Upper lobe of left lung (tissue), 6 donors: ENCODE results near the gene KSR2. TPM values are rescaled to one million over a fixed set of nuclear protein-coding genes. Genes with fewer than 3 reads are reported as not detected.

Experiments
- ATAC-seq, 2 donors: fragments of 200-7000 bp; cut with Tn5 transposase; one replicate each; pipeline ENCODE4 v1.9.1; 2022; ENCODE audit warnings: mild to moderate bottlenecking in 2 of 2, moderate library complexity in 2 of 2; ENCODE audit not compliant: low FRiP score in 2 of 2
- DNase-seq, 2 donors: peaks; one replicate each; pipeline ENCODE4 v3.0.0-alpha.2; 2019 to 2020
- H3K27ac ChIP-seq, 4 donors: fragments of 200-600 bp; sonication (generic); one replicate each; pipeline ENCODE4 v1.5.1; 2016 to 2019
- H3K27me3 ChIP-seq, 4 donors: fragments of 200-600 bp; sonication (generic); one replicate each; pipeline ENCODE4 v1.5.1; 2017 to 2019
- H3K36me3 ChIP-seq, 4 donors: fragments of 200-600 bp; sonication (generic); one replicate each; pipeline ENCODE4 v1.5.1; 2016 to 2019
- H3K4me1 ChIP-seq, 4 donors: fragments of 200-600 bp; sonication (generic); one replicate each; pipeline ENCODE4 v1.5.1; 2018 to 2019
- H3K4me3 ChIP-seq, 4 donors: fragments of 200-600 bp; sonication (generic); one replicate each; pipeline ENCODE4 v1.5.1; 2017 to 2019; ENCODE audit warnings: mild to moderate bottlenecking in 2 of 4, moderate library complexity in 1 of 4
- H3K9me3 ChIP-seq, 4 donors: fragments of 200-600 bp; sonication (generic); one replicate each; pipeline ENCODE4 v1.5.1; 2018 to 2019
- EP300 ChIP-seq, 4 donors: sonication (generic); formaldehyde crosslinking; IDR thresholded peaks; one replicate each; pipeline ENCODE4 v1.5.1; 2017; ENCODE audit warnings: antibody characterized with exemption in 4 of 4, control low read depth in 2 of 4
- POLR2A ChIP-seq, 4 donors: fragments of 450-650 bp; IDR thresholded peaks; one replicate each; pipeline ENCODE4 v1.5.1; 2016 to 2017; ENCODE audit warnings: antibody characterized with exemption in 4 of 4, mild to moderate bottlenecking in 2 of 4
- POLR2AphosphoS5 ChIP-seq, 2 donors: sonication (generic); formaldehyde crosslinking; IDR thresholded peaks; one replicate each; pipeline ENCODE4 v1.5.1; 2017; ENCODE audit warnings: antibody characterized with exemption in 2 of 2
- WGBS, 2 donors: methylation state at CpG; one replicate each; pipeline ENCODE4 v1.1.5; 2017 to 2018; 5-methylcytosine and 5-hydroxymethylcytosine counted together
- total RNA-seq, 6 donors: library from RNA; depleted of rRNA in 4 of 6; stranded (reverse); fragments of >200 nt in 4 of 6; gene quantifications; one replicate each; pipeline versions ENCODE4 v1.1.0 to v1.2.1, GENCODE V29; 2016 to 2021
- TF ChIP-seq, protein P1 (sequence below), 6 experiments: fragments of 450-650 bp in 4 of 6; fragments of 200-600 bp in 2 of 6; sonication (generic) in 2 of 6; IDR thresholded peaks; one replicate each; pipeline ENCODE4 v1.5.1; 2016 to 2019; ENCODE audit warnings: antibody characterized with exemption in 6 of 6
- donor health status: DM: no; HTN: no; CAD: no; lungs with moderate emphysema.
- donor health status: DM: no; HTN: yes; CAD: no; lungs with severe emphysema.

Gene KSR2
- total RNA-seq, 6 donors from 2014 or later, result 0.30 to 3.2 (median 0.85) TPM

DNA sequence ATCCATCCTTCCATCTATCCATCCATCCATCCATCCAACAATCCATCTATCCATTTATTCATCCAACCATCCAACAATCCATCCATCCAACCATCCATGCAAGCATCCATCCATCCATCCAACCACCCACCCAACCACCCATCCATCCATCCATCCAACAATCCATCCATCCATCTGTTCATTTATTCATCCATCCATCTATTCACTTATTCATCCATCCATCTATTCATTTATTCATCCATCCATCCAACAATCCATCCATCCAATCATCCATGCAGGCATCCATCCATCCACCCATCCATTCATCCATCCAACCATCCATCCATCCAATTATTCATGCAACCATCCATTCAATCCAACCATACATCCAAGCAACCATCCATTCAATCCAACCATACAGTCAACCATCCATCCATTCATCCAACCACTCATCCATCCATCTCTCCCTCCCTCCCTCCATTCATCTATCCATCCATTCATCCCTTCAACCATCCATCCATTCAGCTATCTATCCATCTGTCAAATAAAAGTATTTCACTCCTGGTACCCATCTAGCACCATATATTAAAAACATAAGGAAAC lies 86.1 kb downstream of the KSR2 start:
- no peak for ATAC-seq
- no peak for TF ChIP-seq EP300 (IDR thresholded peaks at IDR 0.05)
- TF ChIP-seq, protein P1, sequence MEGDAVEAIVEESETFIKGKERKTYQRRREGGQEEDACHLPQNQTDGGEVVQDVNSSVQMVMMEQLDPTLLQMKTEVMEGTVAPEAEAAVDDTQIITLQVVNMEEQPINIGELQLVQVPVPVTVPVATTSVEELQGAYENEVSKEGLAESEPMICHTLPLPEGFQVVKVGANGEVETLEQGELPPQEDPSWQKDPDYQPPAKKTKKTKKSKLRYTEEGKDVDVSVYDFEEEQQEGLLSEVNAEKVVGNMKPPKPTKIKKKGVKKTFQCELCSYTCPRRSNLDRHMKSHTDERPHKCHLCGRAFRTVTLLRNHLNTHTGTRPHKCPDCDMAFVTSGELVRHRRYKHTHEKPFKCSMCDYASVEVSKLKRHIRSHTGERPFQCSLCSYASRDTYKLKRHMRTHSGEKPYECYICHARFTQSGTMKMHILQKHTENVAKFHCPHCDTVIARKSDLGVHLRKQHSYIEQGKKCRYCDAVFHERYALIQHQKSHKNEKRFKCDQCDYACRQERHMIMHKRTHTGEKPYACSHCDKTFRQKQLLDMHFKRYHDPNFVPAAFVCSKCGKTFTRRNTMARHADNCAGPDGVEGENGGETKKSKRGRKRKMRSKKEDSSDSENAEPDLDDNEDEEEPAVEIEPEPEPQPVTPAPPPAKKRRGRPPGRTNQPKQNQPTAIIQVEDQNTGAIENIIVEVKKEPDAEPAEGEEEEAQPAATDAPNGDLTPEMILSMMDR (IDR thresholded peaks at IDR 0.05), result no peak
- TF ChIP-seq POLR2AphosphoS5 (IDR thresholded peaks at IDR 0.05), result no peak
- no peak for TF ChIP-seq POLR2A (IDR thresholded peaks at IDR 0.05)
- no peak overlapping the region for H3K27ac ChIP-seq

DNA sequence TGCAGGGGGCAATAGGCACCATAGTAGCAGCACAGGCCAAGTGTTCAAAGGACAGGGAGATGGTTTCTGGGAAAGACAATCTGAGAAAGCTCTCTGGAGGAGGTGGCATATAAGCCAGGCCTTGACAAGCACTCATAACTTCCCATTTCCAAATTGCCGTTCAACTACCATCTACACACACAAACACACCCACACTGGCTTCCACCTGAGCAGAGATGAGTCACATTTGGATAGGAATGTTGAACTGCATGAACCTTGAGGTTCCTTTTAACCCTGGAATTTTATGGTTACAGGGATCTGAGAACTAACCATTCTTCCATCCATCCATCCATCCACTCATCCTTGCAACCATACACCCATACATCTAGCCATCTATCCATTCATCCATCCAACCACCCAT lies 86.6 kb downstream of the KSR2 start:
- Histone ChIP-seq H3K4me1 (no peaks in the 10 kb centered on the region), H3K4me3 (no peak overlapping the region), H3K27me3 (no peaks in the 10 kb centered on the region), H3K27ac (no peak overlapping the region), H3K36me3 (no peaks in the 10 kb centered on the region), H3K9me3 (no peaks in the 10 kb centered on the region)
- TF ChIP-seq EP300 (IDR thresholded peaks at IDR 0.05) (no peak), POLR2A (IDR thresholded peaks at IDR 0.05) (no peak), POLR2AphosphoS5 (IDR thresholded peaks at IDR 0.05) (no peak)
- TF ChIP-seq, protein P1 (IDR thresholded peaks at IDR 0.05), result no peak
- DNase-seq, result no peak
- ATAC-seq, result no peak
- 96 to 100% methylated on average over 1 of the region's 1 CpG for WGBS, 2 donors

More for the DNA sequence above, 86.1 kb downstream of the KSR2 start:
- H3K4me3 ChIP-seq, result no peak overlapping the region
- H3K4me1 ChIP-seq, result no peaks in the 10 kb centered on the region
- H3K27me3 ChIP-seq, result no peaks in the 10 kb centered on the region
- H3K9me3 ChIP-seq, result no peaks in the 10 kb centered on the region
- DNase-seq, result no peak
- H3K36me3 ChIP-seq, result no peaks in the 10 kb centered on the region

DNA sequence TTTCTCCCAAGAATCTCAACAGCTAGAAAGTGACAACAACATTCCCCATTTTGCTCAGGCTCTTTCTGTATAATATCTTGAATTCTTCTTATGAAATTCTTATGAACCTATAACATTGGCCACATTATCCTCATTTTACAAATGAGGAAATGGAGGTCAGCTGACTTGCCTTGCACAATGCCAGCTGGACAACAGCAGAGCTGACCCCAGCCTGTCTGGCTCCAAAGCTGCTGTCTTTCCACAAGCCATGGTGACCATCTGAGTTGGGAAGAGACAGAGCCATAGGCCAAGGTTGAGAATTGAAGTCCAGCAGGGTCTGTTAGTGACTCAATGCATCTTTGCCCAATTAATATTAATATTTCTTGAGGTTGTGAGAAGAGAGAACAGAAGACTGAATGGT lies 87.3 kb downstream of the KSR2 start:
- ATAC-seq (peak in 1 of 2 donors; percentile 21), DNase-seq (peak in 1 of 2 donors; percentile 27)
- no peak for TF ChIP-seq POLR2AphosphoS5 (IDR thresholded peaks at IDR 0.05)
- TF ChIP-seq POLR2A (IDR thresholded peaks at IDR 0.05), result no peak
- TF ChIP-seq, protein P1 (IDR thresholded peaks at IDR 0.05), result no peak
- no peak for TF ChIP-seq EP300 (IDR thresholded peaks at IDR 0.05)
- no peaks in the 10 kb centered on the region for H3K4me1 ChIP-seq
- no peak overlapping the region for H3K4me3 ChIP-seq
- no peak overlapping the region for H3K27ac ChIP-seq
- H3K36me3 ChIP-seq, result no peaks in the 10 kb centered on the region
- no peaks in the 10 kb centered on the region for H3K27me3 ChIP-seq
- no peaks in the 10 kb centered on the region for H3K9me3 ChIP-seq

DNA sequence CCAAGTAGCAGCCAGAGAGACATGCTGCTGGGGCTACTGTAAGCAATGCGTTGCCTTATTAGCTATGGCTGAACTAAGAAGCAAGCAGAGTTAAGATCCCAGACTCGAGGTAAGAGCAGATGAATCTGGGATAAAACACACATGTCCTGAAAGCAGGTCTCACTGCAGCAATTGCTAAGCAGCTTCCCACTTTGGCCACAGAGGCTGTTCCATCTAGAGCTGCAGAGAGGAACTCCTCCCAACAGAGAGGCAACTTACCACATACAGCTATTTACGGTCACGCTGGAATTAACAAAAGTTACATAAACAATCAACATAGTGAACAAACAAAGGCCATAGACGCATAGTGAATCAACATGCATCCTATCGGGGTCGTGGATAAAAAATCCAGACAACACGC lies 90.2 kb downstream of the KSR2 start:
- DNase-seq, result no peak
- Histone ChIP-seq H3K27ac (no peak overlapping the region), H3K36me3 (no peaks in the 10 kb centered on the region), H3K4me1 (peaks cover 3 to 15% (median 6%) of the 10 kb centered on the region in 4 donors), H3K27me3 (no peaks in the 10 kb centered on the region), H3K9me3 (peaks cover 0 to 3% (median 0%) of the 10 kb centered on the region in 4 donors), H3K4me3 (no peak overlapping the region)
- 49 to 51% methylated on average over 8 of the region's 8 CpGs for WGBS, 2 donors
- TF ChIP-seq POLR2AphosphoS5 (IDR thresholded peaks at IDR 0.05) (no peak), POLR2A (IDR thresholded peaks at IDR 0.05) (no peak), EP300 (IDR thresholded peaks at IDR 0.05) (no peak)
- TF ChIP-seq, protein P1 (IDR thresholded peaks at IDR 0.05), result no peak
- ATAC-seq, result no peak

DNA sequence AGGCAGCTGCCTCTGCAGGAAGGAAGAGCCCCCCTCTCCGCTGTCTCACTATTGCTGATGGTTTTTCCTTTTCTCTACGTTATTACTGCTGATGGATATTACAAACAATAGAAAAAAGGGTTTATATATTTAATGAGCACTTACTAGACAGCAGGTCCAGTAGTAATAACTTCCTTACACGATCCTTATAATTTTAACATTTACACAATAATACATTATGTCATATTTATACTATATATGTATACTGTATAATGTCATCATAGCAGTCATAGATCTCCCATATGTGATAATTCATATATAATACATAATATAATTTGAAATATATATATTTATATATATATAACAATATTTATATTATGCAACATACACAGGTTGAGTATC lies 92.4 kb downstream of the KSR2 start:
- TF ChIP-seq POLR2A (IDR thresholded peaks at IDR 0.05), result no peak
- TF ChIP-seq, protein P1 (IDR thresholded peaks at IDR 0.05), result no peak
- no peak for TF ChIP-seq EP300 (IDR thresholded peaks at IDR 0.05)
- TF ChIP-seq POLR2AphosphoS5 (IDR thresholded peaks at IDR 0.05), result no peak
- ATAC-seq (no peak), DNase-seq (no peak)
- Histone ChIP-seq H3K4me3 (no peak overlapping the region), H3K9me3 (peaks cover 0 to 3% (median 0%) of the 10 kb centered on the region in 4 donors), H3K27me3 (no peaks in the 10 kb centered on the region), H3K27ac (no peak overlapping the region), H3K4me1 (peaks cover 3 to 15% (median 6%) of the 10 kb centered on the region in 4 donors), H3K36me3 (no peaks in the 10 kb centered on the region)
- WGBS, 2 donors, result 47 to 60% methylated on average over 3 of the region's 3 CpGs
